ENCODE results near the gene ZNF148. TPM values are rescaled to one million over a fixed set of nuclear protein-coding genes. Genes with fewer than 3 reads are reported as not detected.

The ZNF148 gene
- polyA plus RNA-seq, 4 donors: 36.6 to 56.7 (median 44.2) TPM

DNA sequence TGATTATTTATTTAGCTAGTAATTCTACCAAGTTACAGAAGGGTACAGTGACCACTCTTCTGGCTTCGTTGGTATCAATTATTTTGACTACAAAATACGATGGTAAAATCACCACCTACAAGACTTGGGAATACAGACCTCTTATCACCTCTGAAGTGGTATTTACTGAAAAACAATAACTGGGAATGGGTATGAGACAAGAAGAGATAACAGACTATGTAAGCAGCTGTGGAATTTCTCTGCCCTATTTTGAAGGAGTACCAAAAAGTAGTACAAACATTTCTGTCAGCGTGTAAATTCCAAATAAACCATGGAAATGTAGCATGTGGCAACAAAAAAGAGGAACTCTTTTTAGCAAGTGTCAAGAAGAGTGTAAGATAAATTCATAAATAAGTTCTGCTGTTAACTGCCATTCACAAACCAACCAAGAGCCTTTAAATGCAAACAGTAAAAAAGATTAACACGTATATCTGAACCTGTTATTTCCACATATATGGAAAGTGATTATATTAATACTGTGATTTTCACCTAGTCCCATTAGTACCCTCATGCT, 85.6 kb downstream of the ZNF148 start:
- DNase-seq (ENCODE audit: low read depth in 4 of 4, low spot score in 3 of 4): no peak

DNA sequence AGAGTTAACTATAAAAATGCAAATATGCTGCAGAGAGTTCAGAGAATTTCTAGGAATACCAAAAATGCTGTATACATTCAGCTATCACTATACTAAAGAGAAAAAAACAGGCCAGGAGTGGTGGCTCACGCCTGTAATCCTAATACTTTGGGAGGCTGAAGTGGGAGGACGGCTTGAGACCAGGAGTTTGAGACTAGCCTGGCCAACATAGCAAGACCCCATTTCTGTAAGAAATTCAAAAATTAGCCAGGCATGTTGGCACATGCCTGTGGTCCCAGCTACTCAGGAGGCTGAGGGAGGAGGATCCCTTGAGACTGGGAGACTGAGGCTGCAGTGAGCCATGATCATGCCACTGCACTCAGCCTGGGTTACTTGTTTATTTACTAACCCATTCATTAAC, 87.9 kb downstream of the ZNF148 start:
- no peak for DNase-seq (ENCODE audit: low read depth in 4 of 4, low spot score in 3 of 4)

DNA sequence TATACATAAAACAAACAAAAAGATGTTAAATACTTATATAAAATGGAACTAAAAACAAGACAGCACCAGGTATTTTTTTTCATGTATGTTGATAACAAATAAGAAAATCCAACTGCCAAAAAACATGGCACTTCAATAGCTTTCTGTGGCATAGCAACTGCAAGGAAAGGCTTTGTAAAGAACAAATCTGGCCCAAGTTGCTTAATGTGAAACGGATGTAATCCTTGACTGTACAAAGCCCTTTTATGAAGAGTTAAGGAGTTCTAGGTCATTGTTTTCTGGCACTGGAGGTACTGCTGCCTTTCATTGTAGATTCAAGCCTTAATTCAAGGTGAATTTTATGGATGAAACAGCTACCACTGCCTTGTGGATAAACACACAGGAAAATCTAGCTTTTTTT, 93.7 kb downstream of the ZNF148 start:
- DNase-seq (ENCODE audit: low read depth in 4 of 4, low spot score in 3 of 4): no peak

DNA sequence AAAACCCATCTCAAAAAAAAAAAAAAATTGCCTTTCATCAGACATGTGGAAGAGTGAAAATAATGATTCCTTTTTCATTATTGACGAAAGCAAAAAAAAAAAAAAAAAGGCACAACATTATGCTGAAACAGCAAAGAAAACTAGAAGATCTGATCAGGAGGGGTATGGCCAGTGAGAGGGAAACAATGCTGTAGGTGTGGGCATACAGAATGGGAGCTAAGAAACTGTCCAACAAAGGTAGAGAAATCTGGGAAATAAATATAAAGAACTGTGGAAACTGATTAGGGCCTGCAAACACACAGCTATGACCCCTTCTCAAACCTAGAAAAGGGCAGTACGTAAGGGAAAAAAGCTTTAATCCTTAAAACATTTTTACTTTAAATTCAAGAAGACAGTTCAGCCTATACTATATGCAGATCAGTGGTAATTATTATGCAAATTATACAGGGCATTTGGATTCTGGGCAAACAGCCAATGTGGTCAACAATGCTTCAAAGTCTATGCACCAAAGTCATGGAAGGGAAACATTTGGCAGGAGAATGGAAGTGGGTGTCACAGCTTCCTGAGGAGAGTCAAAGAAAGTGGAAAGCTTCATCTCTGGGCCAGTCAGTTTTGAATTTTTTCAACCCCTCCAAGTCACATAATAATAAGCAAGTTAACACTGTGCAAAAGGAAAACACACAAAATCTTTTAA, 94.3 kb downstream of the ZNF148 start:
- DNase-seq (ENCODE audit: low read depth in 4 of 4, low spot score in 3 of 4): no peak

DNA sequence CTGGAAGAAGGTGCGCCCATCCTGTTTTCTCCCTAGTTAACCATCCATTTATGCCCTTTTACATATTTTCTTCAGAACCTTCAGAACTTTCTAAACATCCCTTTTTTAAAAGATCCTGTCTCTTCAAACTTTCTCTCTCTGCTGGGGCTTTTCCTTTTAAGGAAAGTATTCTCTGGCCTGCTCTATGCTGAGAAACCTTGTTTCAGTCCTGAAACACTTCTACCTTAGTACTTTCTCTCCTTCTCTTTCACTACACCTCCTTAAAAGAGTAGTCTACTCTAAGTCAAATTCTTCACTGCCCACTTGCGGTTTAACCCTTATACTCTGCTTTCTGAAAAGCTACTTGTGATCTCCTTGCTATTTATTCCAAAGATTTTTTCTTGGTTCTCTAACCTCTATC, 97.0 kb downstream of the ZNF148 start:
- DNase-seq (ENCODE audit: low read depth in 4 of 4, low spot score in 3 of 4): no peak

DNA sequence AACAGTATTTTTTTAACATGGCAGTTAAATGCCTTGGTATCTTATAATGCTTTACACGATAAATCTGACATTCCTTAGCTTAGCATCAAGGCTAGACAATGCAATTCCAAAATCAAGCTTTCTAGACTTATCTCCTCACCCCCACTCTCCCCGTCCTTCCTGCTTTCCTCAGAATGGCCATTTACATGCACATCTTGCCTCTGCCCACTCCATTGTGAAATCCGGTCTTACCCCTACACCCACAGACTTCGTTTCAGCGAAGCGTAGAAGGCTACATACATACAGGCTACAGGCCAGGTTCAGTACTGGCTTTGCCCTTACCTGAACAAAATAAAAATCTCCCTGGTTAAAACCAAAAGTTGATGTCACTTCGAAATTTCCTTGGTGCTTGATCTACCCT, 104.0 kb downstream of the ZNF148 start:
- no peak for DNase-seq (ENCODE audit: low read depth in 4 of 4, low spot score in 3 of 4)

DNA sequence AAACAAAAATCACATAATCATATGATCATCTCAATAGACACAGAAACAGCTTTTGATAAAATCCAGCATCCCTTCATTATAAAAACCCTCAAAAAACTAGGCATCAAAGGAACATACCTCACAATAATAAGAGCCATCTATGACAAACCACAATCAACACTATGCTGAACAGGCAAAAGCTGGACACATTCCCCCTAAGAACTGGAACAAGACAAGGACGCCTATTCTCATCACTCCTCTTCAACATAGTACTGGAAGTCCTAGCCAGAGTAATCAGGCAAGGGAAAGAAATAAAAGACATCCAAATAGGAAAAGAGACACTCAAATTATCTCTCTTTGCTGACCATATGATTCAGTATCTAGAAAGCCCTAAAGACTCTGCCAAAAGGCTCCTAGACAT, 107.7 kb downstream of the ZNF148 start:
- DNase-seq (ENCODE audit: low read depth in 4 of 4, low spot score in 3 of 4): no peak

DNA sequence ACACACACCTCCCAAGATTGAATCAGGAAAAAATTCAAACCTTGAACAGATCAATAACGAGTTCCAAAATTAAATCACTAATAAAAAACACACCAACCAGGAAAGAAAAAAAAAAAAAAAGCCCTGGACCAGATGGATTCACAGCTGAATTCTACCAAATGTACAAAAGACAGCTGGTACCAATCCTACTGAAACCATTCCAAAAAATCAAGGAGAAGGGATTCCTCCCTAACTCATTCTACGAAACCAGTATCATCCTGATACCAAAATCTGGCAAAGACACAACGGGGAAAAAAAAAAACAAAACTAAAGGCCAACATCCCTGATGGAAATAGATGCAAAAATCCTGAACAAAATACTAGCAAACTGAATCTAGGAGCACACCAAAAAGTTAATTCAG, 108.2 kb downstream of the ZNF148 start:
- no peak for DNase-seq (ENCODE audit: low read depth in 4 of 4, low spot score in 3 of 4)

DNA sequence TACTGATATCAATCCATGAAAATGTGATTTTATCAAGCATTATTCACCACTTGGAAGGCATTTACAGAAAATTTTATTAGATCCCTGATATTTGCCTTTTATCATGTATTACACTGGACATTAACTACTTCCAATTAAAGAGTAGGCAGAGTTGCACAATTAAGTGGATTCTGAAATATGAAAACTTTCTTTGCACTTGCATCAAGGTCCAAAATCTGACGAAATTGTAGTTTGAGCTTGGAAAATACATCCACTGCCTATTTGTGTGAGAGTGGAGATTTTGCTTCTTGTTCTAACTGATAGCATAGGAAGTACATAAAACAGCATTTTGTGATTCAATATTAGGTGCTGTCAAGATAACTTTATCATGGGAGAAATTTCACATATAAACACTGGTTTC, 113.0 kb downstream of the ZNF148 start:
- DNase-seq (ENCODE audit: low read depth in 4 of 4, low spot score in 3 of 4): no peak

DNA sequence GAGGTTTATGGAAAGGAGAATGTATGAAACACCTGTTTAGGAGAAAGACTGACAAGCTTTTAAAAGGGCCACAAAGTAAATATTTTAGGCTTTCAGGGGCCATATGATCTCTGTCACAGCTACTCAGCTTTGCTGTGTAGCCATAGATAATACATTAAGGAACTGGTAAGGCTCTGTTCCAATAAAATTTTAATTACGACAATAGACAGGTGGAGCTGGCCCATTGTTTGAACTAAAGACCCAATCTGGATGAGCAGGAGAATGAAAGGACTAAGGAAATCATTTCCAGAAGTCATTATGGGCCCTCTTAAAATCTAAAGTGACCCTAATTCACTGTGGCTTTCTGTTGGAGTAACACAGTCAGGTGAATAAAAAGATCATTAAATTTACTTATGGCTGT, 114.1 kb downstream of the ZNF148 start:
- no peak for DNase-seq (ENCODE audit: low read depth in 4 of 4, low spot score in 3 of 4)

DNA sequence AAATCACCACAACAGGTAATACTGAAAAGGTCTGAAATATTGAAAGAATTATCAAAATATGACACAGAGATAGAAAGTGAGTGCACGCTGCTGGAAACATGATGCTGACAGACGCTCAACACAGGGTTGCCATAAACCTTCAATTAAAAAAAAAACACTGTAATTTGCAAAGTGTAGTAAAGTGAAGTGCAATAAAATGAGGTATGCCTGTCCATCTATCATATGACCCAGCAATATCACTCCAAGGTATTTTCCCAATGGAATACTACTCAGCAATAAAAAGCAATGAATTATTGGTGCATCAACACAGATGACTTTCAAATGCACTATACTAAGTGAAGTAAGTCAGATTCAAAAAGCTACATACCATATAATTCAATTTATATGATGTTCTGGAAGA, 115.0 kb downstream of the ZNF148 start:
- no peak for DNase-seq (ENCODE audit: low read depth in 4 of 4, low spot score in 3 of 4)

DNA sequence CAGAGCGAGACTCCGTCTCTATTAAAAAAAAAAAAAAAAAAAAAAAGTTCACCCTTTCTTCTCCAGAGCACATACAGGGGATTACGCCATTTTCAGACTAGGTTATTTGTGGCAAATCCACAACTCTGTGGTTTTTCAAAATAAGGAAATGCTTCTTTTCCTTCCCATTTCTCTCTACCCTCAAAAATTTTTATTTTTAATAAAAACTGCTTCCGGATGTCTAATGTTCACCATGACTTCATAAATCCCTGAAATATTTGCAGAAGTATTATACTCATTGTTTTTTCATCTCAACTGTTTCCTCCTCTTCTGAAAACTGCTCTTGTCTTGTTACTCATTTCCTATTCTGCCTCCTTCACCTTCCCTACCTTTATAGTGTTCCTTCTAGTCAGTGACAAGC, 117.6 kb downstream of the ZNF148 start:
- DNase-seq (ENCODE audit: low read depth in 4 of 4, low spot score in 3 of 4): no peak

DNA sequence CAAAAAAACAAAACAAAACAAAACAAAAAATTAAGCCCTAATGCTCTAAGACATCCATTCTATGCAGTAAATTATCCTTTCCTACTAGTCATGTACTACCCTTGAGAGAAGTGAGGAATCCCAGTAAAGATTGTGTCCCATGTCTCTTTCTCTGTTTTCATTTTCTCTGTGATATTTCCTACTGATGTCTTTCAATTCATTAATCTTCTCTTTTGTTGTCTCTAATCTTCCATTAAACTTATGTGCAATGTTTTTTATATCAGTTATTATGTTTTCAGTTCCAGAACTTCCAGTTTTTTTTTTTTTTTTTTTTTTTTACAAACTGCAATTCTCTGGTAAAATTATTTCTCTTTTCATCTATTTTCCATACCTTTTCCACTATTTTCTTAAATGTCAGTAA, 118.5 kb downstream of the ZNF148 start:
- DNase-seq (ENCODE audit: low read depth in 4 of 4, low spot score in 3 of 4): no peak

DNA sequence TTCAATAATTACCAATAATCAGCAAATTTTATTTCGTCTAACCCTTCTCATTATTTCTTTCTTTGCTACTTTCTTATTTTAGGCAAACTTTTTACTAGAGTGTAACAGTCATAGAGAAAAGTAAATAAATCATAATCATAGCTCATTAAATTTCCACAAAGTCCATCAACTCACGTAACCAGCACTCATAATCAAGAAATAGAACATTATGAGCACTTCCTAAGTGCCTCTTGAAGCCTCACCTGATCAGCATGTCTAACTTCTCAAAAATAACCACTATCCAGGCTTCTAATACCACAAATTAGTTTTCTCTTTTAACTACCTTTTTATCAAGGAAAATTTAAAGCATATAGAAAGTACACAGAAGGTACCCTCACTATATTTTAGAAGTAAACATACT, 124.2 kb downstream of the ZNF148 start:
- no peak for DNase-seq (ENCODE audit: low read depth in 4 of 4, low spot score in 3 of 4)

DNA sequence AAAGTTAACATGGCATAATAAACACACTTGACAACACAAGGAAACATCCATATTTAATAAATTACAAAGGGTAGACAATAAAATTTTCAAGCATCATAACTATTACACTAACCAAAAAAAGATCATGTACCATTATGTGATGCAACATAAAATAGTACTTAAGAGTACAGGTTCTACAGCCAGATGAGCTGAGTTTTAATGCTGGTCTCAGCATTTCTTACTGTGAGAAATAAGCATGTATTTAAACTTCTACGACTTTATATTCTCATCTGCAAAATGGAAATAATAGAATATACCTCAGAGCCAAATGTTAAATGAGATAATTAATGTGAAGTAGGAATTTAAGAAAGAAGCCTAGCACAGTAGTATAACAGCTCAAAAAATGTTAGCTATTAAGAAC, 128.9 kb downstream of the ZNF148 start:
- DNase-seq (ENCODE audit: low read depth in 4 of 4, low spot score in 3 of 4): no peak

DNA sequence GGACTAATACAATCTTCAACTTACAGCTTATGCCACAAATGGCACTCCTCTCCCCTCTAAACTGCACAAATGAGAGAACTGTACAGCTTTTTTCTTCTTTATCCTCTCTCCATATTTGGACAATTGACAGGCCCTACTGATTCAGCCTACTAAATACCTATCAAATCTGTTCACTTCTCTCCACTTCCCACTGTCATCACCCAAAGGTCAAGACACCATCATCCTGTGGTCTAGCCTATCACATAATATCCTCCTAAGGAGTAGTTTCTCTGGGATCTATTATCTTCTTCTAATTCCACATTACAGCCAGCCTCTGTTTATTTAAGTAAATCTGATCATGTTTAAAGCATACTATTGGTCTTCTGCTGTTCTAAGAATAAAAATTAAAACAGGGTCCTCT, 129.6 kb downstream of the ZNF148 start:
- no peak for DNase-seq (ENCODE audit: low read depth in 4 of 4, low spot score in 3 of 4)

DNA sequence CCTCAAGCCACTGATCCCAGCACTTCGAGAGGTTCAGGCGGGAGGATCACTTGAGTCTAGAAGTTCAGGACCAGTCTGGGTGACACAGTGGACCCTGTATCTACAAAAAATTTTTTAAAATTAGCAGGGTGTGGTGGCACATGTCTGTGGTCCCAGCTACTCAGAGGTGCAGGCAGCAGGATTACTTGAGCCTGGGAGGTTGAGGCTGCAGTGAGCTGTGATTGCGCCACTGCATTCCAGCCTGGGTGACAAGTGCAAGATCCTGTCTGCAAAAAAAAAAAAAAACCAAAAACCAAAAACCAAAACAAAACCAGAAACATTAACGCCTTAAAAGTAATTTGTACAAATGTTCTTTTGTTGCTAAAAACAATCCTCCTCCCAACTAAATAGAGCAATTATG, 134.6 kb downstream of the ZNF148 start:
- DNase-seq (ENCODE audit: low read depth in 4 of 4, low spot score in 3 of 4): no peak

DNA sequence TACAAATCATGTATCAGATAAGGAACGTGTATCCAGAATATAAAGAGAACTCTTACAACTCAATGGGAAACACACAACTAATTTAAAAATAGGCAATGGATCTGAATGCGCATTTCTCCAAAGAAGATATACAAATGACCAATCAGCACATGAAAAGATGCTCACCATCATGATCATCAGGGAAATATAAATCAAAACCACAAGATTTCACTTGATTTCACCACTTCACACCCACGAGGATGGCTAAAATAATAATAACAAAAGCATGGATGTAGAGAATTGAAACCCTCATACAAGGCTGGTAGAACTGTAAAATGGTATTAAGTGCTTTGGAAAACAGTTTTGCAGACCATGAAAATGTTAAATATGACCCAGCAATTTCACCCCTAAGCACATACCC, 135.9 kb downstream of the ZNF148 start:
- no peak for DNase-seq (ENCODE audit: low read depth in 4 of 4, low spot score in 3 of 4)

DNA sequence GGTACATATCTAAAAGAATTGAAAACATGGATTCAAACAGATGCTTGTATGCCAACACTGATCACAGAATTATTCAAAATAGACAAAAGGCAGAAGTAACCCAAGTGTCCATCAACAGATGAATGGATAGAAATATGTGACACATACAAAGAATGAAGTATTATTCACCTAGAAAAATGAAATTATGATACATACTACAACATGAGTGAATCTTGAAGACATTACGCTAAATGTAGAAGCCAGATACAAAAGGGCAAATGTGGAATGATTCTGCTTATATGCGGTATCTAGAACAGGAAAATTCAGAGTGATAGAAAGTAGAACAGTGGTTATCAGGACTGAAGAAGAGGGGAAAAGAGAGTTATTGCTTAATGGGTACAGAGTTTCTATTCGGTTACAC, 136.4 kb downstream of the ZNF148 start:
- DNase-seq (ENCODE audit: low read depth in 4 of 4, low spot score in 3 of 4): no peak

DNA sequence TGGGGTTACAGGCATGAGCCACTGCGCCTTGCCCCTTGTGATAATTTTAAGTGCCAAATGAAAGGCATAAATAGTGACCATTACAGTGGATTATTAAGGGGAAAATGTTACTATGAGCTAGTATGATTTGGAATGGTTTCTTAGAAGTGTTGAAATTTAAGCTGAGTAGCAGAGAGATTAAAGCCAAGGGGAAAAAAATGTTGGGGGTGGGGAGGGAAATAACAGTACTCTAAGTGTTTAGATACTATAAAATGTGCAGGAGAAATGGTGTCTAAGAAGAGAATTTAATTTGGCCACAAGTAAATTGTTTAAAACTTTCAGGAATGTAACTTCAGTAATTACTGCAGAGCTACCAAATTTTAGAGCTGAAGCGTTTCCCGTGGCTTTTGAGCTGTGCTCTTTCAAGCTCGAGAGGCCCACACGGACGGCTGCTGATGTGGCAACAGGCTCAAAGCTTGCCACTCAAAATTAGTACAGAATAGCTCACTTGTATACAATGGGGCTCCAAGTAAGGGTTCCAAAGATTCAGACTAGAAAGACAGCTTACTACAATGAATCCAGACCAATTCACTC, 138.7 kb downstream of the ZNF148 start:
- no peak for DNase-seq (ENCODE audit: low read depth in 4 of 4, low spot score in 3 of 4)

DNA sequence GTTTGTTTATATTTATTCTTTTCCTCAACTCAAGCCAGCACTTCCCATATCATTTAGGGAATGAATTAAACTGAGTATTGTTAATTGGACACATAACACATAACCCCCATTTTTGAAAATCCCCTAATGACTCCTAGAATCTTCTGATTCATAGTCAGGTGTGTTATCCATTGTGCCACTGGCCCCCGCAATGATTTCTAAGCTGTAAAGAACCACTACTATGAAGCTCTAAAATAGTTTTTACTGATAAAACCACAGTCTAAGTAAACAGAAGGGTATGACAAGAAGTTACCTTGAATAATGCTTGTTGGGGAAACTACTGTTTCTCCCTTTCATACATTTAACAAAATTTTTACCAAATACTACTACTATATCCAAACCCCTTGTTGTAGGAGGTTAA, 140.3 kb downstream of the ZNF148 start:
- no peak for DNase-seq (ENCODE audit: low read depth in 4 of 4, low spot score in 3 of 4)

DNA sequence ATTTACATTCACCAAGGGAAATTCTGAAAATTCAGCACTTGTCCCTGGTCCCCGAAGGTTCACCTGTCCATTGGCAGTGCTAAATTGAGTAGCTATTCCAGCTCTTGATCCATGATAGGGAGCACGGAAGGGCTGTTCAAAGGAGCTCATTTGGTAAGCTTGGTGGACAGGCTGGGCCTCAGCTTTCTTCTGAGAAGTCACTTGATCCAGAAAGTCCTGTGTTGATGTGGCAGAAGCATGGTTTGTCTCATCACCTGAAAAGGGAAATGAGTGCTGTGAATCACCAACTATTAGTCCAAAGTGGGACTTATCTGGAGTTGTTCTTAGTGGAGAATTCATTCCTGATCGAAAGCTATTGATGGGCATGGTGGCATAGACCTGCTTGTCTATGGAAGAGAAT, 142.7 kb downstream of the ZNF148 start:
- DNase-seq (ENCODE audit: low read depth in 4 of 4, low spot score in 3 of 4): no peak

DNA sequence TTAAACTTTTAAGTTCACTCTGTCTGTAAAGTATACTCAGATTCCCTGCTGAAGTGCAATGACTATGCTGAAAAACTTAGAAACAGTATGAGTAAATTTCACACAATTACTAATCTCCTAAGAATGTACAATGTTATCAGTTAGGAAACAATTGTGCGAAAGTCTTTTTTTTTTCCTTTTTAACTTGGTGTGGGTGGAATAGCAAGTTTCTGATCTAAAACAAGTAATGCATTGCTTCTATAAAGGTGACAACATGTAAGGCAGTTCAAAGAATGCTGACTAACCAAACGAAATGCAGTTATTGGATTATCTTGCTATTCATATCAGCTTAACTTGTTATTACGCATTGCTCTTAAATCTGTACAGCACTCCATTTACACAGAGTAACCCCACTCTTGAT, 143.2 kb downstream of the ZNF148 start:
- no peak for DNase-seq (ENCODE audit: low read depth in 4 of 4, low spot score in 3 of 4)
